ENCODE data around the gene DPCD. TPM values are rescaled to one million over a fixed set of nuclear protein-coding genes. Genes with fewer than 3 reads are reported as not detected.

The DPCD gene
- total and polyA plus RNA-seq, 2 donors (not counting 1 experiment from before 2014, with no cell fraction given): 23.9 to 40.5 TPM

DNA sequence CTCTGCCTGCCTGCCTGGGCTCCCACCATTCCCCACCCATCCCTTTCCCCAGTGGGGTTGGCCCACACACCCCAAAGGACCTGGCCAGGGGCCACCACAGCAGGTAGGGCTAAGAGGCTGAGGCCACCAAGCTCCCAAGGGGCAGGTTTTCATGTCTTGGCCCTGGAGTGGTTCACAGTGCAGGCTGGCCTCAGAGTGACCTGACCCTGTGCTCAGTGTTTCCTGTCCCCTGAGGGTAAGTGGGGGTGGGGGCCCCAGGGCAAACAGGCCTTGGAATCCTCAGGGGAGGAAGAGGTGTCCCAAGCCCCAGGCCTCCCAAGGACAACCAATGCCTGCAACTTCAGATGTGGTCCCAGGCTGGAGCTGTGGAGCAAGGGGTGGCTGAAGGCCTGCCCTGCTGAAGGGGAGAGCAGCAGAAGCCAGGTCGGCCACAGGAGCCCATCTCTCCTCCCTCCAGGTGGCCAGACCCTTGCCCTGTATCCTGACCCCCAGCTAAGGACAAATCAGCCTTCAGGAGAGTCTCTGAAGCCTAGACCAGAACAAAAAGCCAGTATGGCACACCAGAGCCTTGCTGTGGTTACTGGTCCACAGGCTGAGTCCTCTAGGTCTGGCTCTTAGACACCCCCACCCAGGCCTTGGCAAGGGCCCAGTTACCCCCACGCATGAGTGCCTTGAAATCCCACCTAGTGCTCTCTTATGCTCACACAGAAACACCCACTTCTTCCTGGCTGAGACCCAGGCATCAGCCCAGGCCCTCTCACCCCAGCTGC, 27.6 kb upstream of the DPCD start:
- no peaks in the 10 kb centered on the region for H3K4me1 ChIP-seq (ENCODE audit: control insufficient read depth, extremely low read depth, insufficient read depth, low read length)
- H3K79me2 ChIP-seq (ENCODE audit: control insufficient read depth, insufficient read depth, low read length): no peaks in the 10 kb centered on the region
- no peak overlapping the region for H3K4me2 ChIP-seq (ENCODE audit: extremely low read depth, insufficient read depth, low read length)
- H3K27me3 ChIP-seq (ENCODE audit: control insufficient read depth, insufficient read depth, low read length): peaks cover 3% of the 10 kb centered on the region
- no peak for DNase-seq (ENCODE audit: low read depth in 2 of 2)
- H3K27ac ChIP-seq (ENCODE audit: insufficient read depth, low read length): no peak overlapping the region
- H3K9me3 ChIP-seq (ENCODE audit: control insufficient read depth, insufficient read depth, low read depth, low read length): no peaks in the 10 kb centered on the region
- no peaks in the 10 kb centered on the region for H3K36me3 ChIP-seq (ENCODE audit: control insufficient read depth, insufficient read depth, low read length)
- no peak overlapping the region for H3K4me3 ChIP-seq (replicated peaks in 1 of 4; ENCODE audit: control extremely low read depth in 1 of 4, insufficient read depth in 1 of 4, low read depth in 3 of 4, low read length in 4 of 4)
- no peak overlapping the region for H3K9ac ChIP-seq (ENCODE audit: insufficient read depth, low read length)
- no peak overlapping the region for H2AFZ ChIP-seq (ENCODE audit: low read length)
- TF ChIP-seq, protein P1, sequence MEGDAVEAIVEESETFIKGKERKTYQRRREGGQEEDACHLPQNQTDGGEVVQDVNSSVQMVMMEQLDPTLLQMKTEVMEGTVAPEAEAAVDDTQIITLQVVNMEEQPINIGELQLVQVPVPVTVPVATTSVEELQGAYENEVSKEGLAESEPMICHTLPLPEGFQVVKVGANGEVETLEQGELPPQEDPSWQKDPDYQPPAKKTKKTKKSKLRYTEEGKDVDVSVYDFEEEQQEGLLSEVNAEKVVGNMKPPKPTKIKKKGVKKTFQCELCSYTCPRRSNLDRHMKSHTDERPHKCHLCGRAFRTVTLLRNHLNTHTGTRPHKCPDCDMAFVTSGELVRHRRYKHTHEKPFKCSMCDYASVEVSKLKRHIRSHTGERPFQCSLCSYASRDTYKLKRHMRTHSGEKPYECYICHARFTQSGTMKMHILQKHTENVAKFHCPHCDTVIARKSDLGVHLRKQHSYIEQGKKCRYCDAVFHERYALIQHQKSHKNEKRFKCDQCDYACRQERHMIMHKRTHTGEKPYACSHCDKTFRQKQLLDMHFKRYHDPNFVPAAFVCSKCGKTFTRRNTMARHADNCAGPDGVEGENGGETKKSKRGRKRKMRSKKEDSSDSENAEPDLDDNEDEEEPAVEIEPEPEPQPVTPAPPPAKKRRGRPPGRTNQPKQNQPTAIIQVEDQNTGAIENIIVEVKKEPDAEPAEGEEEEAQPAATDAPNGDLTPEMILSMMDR (conservative IDR thresholded peaks at IDR 0.05 in 1 of 2, IDR thresholded peaks at IDR 0.05 in 1 of 2; ENCODE audit: low read depth in 1 of 2, low read length in 2 of 2): no peak
- no peak for TF ChIP-seq EZH2 (IDR thresholded peaks at IDR 0.05; ENCODE audit: low read length, missing control alignments)
- no peaks in the 10 kb centered on the region for H4K20me1 ChIP-seq (ENCODE audit: control insufficient read depth, extremely low read depth, insufficient read depth, low read length)

DNA sequence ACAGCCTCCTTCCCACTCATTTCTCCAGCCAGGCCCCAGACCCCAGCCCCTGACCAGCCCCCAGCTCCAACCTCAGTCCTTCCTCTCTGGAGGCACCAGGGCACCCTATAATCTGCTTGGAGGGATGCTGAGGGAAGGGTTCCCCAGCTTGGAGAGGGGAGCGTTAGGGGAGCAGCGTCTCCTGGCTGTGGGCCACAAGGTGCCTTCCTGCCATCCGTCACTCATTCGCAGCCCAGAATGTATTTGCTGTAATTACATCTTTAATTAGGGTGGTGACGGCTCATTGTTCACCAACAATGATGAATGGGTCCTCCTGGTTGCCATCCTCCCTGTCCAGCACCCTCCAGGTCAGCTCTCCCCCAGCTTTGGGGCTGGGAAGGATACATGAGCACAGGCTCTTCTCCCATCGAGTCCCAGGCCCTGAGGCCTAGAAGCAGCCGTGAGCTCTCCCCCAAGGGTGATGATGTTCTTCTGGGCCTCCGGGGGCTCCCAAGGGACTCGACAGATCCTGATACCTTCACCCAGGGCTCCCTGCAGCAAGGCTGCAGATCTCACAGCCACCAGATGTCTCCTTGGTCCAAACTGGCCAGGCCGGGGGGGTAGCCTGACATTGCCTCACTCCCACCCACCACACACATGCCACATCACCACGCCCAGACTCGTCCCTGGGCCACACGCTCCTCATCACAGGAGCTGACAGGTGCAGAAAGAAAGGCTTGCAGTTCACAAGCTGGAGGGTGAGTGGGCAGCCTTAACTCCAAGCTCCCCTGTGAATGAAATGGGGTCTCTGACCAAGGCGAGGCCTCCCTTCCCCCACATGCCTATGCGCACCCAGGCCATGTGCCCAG, 26.8 kb upstream of the DPCD start:
- Histone ChIP-seq H3K4me1 (ENCODE audit: control insufficient read depth, extremely low read depth, insufficient read depth, low read length) (no peaks in the 10 kb centered on the region), H3K36me3 (ENCODE audit: control insufficient read depth, insufficient read depth, low read length) (no peaks in the 10 kb centered on the region), H3K9ac (ENCODE audit: insufficient read depth, low read length) (no peak overlapping the region), H3K27ac (ENCODE audit: insufficient read depth, low read length) (no peak overlapping the region), H4K20me1 (ENCODE audit: control insufficient read depth, extremely low read depth, insufficient read depth, low read length) (no peaks in the 10 kb centered on the region), H2AFZ (ENCODE audit: low read length) (no peak overlapping the region), H3K79me2 (ENCODE audit: control insufficient read depth, insufficient read depth, low read length) (no peaks in the 10 kb centered on the region), H3K27me3 (ENCODE audit: control insufficient read depth, insufficient read depth, low read length) (peaks cover 10% of the 10 kb centered on the region), H3K9me3 (ENCODE audit: control insufficient read depth, insufficient read depth, low read depth, low read length) (no peaks in the 10 kb centered on the region), H3K4me3 (replicated peaks in 1 of 4; ENCODE audit: control extremely low read depth in 1 of 4, insufficient read depth in 1 of 4, low read depth in 3 of 4, low read length in 4 of 4) (no peak overlapping the region), H3K4me2 (ENCODE audit: extremely low read depth, insufficient read depth, low read length) (no peak overlapping the region)
- no peak for DNase-seq (ENCODE audit: low read depth in 2 of 2)
- no peak for TF ChIP-seq EZH2 (IDR thresholded peaks at IDR 0.05; ENCODE audit: low read length, missing control alignments)
- TF ChIP-seq, protein P1 (conservative IDR thresholded peaks at IDR 0.05 in 1 of 2, IDR thresholded peaks at IDR 0.05 in 1 of 2; ENCODE audit: low read depth in 1 of 2, low read length in 2 of 2): no peak

DNA sequence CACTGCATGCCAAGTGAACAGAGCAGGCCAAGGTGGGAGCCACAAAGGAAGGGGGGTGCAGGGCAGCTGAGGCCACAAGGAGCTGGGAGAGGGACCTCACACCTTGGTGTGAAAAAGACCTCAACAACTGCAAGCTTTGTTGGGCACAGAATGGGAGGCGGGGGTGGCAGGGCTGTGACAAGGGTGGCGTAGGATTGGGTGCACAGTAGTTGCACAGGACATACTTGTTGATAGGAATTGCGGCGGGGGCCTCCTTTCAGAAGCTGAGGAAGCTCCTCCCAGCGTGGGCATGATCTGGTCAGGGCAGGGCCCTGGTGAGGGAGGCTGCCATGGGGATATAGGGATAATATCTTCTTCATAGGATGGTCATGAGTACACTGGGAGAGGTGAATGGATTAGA, 25.9 kb upstream of the DPCD start:
- H3K4me1 ChIP-seq (ENCODE audit: control insufficient read depth, extremely low read depth, insufficient read depth, low read length): no peaks in the 10 kb centered on the region
- no peak overlapping the region for H3K27ac ChIP-seq (ENCODE audit: insufficient read depth, low read length)
- H3K4me3 ChIP-seq (replicated peaks in 1 of 4; ENCODE audit: control extremely low read depth in 1 of 4, insufficient read depth in 1 of 4, low read depth in 3 of 4, low read length in 4 of 4): no peak overlapping the region
- H3K36me3 ChIP-seq (ENCODE audit: control insufficient read depth, insufficient read depth, low read length): no peaks in the 10 kb centered on the region
- no peak overlapping the region for H3K9ac ChIP-seq (ENCODE audit: insufficient read depth, low read length)
- peaks cover 11% of the 10 kb centered on the region for H3K27me3 ChIP-seq (ENCODE audit: control insufficient read depth, insufficient read depth, low read length)
- no peak for TF ChIP-seq EZH2 (IDR thresholded peaks at IDR 0.05; ENCODE audit: low read length, missing control alignments)
- TF ChIP-seq, protein P1 (conservative IDR thresholded peaks at IDR 0.05 in 1 of 2, IDR thresholded peaks at IDR 0.05 in 1 of 2; ENCODE audit: low read depth in 1 of 2, low read length in 2 of 2): no peak
- no peaks in the 10 kb centered on the region for H3K9me3 ChIP-seq (ENCODE audit: control insufficient read depth, insufficient read depth, low read depth, low read length)
- H2AFZ ChIP-seq (ENCODE audit: low read length): no peak overlapping the region
- no peaks in the 10 kb centered on the region for H4K20me1 ChIP-seq (ENCODE audit: control insufficient read depth, extremely low read depth, insufficient read depth, low read length)
- DNase-seq (ENCODE audit: low read depth in 2 of 2): no peak
- no peak overlapping the region for H3K4me2 ChIP-seq (ENCODE audit: extremely low read depth, insufficient read depth, low read length)
- H3K79me2 ChIP-seq (ENCODE audit: control insufficient read depth, insufficient read depth, low read length): no peaks in the 10 kb centered on the region

Data from fibroblast of lung (primary cell).